UCSD-AML1 (cell line): Measurements from ENCODE around the gene VASP.

Experiments
- DNase-seq: peaks from one replicate; lab custom pipeline; 2025; ENCODE audit not compliant: unreplicated experiment; lab: John Stamatoyannopoulos, UW

Gene VASP

DNA sequence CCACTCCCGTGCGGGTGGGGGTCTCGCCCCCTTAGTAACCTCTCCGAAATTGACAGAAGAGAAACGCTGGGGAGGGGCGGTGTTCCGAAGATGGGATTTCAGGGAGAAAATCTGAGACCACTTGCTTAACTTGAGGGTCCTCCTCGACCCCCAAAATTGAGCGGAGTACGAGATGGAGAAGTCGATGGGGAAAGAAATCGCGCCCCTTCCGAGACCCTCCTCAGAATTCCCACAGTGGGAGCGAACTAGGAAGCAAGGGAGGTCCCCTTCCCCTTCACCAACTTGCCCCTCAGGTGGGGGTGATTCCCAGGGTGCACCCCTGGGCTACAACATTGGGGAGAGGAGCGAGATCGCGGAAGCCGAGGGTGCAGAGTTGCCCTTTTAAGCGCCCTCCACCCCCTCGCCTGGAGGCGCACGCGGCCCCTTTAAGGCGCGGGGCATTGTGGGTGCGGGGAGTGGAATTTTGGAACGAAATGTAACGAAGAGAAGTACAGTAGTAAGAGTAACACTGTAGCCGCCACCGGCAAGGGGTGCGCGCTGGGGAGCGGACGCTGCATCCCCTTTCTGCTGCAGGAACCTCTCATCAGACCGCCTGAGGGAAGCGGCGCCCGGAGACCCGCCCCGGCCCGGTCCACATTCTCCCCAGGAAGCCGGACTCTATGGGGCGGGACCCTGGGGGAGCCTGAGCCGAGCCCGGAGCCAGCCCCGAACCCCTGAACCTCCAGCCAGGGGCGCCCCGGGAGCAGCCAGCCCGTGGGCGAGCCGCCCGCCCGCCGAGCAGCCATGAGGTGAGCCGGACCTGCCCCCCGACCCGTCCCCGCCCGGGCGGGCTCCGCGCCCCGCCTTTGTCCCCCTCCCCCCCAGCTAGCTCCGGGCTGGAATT, at the start of gene VASP:
TSS of gene VASP (plus strand) at position 491 of the 883 bp plus-strand sequence. CDS start at position 784, 293 bp downstream.
- peak; percentile 91 for DNase-seq

DNA sequence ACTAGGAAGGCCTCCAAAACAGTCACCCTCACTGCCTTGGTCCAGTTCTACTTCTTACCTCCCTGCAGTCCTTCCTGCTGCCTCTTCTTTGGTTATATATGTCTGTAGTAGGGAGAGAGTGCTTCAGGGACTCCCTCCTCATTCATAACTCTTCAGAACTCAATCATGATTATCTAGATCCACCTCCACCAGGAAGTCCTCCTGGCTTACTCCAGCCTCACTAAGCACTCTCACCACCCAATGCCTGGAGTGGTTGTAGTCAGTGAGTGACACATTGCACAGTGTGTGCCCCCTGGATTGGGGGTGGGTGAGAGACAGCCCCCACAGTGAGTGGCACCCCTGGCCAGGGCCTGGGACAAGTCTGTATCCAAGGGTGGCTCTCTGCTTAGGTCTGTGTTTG, 49.5 kb upstream of the VASP start:
- DNase-seq = no peak

DNA sequence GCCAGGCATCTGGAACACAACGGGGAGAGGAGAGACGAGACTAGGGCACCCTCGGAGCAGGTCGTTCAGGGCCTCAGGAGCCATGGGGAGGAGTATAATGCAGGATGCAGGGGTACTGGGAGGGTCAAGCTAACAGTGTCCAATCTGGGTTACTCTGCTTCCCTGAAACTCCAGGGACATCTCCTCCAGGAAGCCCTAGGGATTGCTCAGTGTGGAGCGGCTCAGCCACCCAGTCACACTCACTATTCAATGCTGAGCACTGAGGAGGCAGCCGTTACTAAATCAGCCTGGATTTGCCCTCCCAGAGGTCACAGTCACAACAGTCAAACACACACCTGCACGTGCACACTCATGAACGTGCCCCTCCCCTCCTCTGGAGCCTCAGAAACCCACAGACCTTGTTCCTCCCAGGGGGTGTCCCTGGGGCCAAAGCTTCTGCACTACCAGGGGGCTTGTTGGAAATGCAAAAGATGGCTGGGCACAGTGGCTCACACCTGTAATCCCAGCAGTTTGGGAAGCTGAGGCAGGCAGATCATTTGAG, 46.4 kb upstream of the VASP start:
- DNase-seq = no peak

DNA sequence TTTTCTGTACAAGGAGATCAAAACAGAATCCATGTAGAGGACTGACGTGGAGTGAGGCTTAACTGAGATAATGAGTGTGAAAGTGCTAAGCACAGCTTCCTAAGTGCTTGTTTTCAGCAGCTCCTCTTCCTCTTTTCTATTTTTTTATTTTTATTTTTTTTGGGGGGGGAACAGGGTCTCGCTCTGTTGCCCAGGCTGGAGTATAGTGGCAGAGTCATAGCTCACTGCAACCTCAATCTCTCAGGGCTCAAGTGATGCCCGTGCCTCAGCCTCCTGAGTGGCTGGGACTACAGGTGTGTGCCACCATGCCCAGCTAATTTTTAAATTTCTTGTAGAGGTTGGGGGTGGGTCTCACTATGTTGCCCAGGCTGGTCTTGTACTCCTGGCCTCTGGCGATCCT, 45.1 kb upstream of the VASP start:
- DNase-seq = no peak

DNA sequence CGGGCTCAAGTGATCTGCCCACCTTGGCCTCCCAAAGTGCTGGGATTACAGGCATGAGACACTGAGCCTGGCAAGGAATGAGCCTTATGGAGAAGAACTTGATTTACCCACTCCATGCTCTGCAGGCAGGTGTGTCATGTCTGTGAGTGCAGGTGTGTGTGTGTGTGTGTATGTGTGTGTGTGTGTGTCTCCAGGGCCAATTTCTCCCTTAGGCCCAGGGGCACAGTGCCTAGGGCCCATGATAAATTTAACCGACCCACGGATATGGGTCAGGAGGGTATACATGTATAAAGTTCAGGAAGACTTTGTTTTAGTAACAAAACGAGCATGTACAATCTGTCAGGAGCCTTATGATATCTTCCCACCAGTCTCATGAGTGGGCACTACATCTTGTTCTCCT, 44.0 kb upstream of the VASP start:
- DNase-seq = no peak

DNA sequence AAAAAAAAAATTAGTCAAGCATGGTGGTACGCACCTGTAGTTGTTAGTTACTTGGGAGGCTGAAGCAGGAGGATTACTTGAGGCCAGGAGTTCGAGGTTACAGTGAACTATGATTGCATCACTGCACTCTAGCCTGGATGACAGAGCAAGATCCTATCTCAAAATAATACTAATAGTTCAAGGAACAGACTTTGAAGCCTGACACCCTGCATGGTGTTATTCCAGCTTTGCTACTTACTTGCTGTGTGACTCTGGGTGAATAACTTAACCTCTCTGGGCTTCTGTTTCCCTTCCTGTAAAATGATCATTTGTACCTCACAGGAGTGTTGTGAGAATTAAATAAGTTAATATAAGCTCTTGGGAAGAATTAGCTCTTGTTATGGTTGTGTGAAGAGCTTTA, 43.0 kb upstream of the VASP start:
- no peak for DNase-seq

DNA sequence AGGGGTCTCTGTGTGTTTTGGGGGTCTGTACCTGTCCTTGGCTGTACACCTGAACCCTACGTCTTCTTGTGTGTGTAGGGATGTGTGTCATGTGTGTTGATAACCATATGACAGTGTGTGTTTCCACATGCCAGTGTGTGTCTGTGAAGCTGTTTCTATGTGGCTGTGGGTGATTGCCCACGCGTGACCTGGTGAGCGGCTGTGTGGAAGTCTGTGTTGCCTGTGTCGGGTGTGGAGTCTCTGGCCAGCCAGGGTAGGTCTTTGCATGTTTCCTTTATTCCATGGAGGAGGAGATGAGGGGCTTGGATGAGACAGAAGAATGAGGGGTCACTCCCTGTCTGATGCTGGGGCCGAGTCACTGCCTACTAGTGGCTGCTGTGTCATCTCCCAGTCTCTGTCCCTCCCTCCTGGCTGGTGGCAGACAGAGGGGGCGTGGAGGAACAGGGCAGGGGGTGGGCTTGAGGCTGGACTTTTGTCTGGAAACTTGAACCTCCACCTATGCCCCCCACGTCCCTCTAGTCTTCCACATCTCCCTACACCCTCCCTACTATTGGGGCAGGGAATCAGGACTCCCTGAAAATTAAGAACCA, 42.3 kb upstream of the VASP start:
- no peak for DNase-seq

DNA sequence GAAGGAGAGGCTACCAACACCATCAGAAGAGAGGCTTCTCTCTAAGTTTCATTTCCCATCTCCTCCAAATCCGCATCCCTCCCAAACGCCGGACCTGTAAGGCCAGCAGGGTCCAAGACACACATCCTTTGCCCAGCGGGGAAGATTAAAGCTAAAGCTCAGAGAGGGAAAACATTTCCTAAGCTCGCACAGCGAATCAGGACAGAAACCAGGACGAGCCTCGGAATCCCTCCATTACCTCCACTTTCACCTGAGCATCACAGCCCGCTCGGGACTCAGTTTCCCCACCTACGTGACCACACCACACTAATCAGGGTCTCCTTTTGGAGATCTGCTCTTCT, 40.2 kb upstream of the VASP start:
- DNase-seq = no peak

DNA sequence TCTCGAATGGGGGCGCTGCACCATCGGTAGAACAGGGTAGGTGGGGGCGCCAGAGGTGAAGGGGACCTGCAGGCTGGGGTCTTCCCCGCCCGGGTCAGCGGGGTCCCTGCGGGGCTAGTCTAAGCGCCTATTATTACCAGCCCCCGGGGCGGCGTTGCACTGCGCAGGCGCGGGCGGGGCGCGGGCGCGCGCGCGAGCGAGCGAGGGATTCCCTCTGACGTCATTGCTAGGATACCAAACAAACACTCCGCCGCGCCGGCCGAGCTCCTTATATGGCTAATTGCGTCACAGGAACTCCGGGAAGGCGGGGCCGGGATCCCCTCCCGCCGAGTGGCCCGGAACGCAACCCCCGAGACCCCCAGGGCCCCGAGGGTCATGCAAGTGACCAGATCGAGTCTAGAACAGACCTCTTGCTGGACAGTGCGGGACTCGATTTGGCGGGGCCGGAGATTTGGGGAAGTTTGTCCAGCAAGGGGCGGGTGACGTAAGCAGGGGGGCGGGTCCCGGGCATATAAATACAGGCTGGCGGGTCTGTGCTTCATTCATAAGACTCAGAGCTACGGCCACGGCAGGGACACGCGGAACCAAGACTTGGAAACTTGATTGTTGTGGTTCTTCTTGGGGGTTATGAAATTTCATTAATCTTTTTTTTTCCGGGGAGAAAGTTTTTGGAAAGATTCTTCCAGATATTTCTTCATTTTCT, 39.7 kb upstream of the VASP start, which contains the start of gene FOSB:
TSS of gene FOSB (plus strand) at position 541 of the 703 bp plus-strand sequence. CDS start 591 bp downstream, outside the sequence.
- DNase-seq = peak; percentile 91

DNA sequence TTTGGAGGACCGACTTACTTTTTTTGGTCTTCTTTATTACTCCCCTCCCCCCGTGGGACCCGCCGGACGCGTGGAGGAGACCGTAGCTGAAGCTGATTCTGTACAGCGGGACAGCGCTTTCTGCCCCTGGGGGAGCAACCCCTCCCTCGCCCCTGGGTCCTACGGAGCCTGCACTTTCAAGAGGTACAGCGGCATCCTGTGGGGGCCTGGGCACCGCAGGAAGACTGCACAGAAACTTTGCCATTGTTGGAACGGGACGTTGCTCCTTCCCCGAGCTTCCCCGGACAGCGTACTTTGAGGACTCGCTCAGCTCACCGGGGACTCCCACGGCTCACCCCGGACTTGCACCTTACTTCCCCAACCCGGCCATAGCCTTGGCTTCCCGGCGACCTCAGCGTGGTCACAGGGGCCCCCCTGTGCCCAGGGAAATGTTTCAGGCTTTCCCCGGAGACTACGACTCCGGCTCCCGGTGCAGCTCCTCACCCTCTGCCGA, 39.1 kb upstream of the VASP start:
- DNase-seq = peak; percentile 42

DNA sequence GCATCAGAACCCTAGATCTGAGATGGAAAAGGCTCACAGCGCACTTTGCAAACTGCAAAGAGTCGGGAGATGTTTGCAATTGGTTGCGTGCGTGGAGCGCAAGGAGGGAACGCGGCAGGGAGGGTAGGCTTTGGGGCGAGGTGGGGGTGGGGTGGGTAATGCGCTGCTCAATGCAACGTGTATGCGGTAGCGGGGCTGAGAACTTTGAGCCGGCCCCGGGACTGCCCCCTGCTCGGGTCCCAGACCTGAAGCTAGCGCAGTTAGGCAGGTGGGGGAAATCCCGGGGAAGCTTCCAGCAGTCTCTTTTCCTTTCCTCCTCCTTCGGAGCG, 38.5 kb upstream of the VASP start:
- no peak for DNase-seq

DNA sequence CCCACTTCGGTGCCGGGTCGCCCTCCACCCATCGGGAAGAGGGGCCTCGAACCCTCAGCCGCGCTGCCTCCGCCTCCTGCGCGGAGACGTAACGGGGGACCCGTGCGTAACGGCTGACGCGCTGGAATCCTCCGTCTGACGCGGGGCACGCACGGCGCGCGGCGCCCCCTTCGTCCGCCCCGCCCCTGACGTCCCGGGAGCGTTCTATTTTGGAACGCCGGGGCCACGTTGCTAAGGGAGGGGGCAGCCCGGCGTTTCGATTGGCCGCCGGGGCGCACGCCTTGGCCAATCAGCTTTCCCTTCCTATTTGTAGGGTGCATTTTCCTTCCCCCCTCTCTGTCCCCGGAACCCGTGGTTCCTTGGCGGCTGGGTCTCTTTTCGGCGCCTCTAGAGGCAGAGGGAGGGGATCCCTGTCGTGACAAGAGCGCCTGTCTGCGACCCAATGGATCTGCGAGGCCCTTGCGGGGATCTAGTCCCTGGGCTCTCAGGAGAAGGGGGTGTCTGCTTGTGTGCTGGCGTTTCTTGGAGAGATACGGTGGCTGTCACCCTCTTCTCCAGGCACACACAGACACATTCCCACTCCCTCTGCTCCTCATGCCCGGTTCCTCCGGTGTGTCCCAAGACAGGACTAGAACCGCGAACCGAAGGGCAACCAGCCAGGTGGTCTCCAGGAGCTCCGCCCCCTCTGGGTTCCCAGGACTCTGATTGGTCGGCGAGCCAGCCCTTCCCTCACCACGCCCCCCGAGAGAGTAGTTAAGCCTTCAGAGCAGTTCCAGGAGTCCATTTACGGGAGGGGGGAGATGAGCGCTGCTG, 37.9 kb upstream of the VASP start:
- peak; percentile 97 for DNase-seq

DNA sequence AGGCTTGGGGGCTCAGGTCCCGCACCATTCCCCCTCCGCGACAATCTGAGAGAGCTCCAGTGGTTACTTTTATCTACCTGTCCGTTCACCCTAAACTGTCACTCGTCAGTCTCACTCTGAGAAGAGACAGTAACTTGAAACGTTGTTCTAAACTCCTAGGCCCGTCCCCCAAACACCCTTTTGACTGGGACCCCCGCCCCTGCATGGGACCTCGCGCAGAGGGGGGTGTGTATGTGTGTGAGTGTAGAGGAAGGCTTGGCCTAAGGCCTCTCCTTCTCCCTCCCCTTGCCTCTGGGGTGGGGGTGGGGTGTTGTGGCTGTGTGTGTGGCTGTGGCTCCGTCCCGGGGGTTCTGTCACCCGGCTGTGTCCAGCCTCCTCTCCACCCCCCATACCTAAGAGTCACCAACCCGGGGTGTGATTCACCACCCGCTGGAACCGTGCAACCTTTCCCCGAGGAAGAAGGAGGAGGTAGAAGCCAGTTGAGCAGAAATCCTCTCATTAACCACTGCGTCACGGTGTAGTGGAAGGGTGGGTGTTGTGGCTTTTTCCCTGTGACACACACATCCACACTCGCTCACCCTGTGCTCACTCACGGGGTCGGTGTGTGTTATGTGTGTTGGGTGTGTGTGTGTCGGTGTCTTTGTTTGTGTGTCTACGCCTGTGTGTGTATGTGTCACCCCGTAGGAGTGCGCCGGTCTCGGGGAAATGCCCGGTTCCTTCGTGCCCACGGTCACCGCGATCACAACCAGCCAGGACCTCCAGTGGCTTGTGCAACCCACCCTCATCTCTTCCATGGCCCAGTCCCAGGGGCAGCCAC, 37.1 kb upstream of the VASP start:
- peak; percentile 42 for DNase-seq

DNA sequence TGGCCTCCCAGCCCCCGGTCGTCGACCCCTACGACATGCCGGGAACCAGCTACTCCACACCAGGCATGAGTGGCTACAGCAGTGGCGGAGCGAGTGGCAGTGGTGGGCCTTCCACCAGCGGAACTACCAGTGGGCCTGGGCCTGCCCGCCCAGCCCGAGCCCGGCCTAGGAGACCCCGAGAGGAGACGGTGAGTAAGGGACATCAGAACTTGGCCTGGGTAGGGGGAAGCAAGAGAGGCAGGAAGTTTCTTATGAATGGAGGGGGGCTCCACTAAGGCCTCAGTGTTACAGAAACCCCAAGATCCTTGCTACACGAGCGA, 36.6 kb upstream of the VASP start:
- no peak for DNase-seq

DNA sequence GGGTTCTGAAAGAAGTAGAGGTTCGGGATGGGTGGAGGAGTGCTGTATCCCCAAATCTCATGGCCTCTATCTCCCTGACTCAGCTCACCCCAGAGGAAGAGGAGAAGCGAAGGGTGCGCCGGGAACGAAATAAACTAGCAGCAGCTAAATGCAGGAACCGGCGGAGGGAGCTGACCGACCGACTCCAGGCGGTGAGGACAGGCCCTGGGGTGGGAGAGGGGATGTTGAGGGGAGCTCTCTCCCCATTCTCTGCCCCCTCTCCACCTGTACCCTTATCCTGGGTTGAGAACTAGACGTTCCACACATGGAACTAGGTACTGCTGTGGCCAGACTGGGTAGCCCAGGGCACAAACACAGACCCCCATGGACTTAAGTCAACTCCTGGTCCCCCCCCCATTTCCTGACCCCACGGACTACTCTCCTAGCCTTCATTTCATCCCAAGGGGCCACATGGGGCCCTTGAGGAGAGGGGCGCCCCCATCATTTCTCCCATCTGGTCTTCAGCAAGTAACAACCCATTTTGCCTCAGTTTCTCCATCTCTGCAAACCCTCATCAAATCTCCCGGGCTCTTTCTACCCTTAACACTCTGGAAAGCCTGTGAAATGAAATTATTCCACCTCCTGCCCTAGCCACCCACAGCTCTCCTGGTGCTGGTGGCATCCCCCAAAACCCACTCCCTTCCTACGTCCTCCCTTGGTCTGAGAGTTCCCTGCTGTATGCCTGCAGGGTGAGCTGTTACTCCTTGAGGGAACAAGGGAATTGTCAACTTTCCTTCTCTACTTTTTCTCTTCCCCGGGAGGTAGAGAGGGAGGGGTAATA, 36.0 kb upstream of the VASP start:
- no peak for DNase-seq

DNA sequence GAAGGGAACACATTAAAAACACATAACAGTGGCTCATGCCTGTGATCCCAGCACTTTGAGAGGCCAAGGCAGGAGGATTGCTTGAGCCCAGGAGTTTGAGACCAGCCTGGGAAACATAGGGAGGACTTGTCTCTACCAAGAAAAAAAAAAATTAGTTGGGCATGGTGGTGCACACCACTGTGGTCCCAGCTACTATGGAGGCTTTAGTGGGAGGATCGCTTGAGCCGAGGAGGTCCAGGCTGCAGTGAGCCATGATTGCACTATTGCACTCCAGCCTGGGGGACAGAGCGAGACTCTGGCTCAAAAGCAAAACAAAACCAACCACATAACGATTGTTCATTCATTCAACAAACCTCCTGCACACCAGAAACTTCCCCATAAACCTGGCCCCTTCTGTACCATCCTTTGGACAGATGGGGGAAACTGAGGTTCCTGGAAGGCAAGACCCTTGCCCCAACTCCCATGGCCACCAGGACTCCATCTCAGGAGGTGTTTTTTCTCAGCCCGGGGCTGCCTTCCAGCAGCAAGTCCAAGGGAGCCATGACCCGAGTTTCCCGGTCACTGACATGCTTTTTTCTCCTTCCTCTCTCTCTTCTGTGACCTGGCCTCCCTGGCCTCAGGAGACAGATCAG, 35.2 kb upstream of the VASP start:
- no peak for DNase-seq

DNA sequence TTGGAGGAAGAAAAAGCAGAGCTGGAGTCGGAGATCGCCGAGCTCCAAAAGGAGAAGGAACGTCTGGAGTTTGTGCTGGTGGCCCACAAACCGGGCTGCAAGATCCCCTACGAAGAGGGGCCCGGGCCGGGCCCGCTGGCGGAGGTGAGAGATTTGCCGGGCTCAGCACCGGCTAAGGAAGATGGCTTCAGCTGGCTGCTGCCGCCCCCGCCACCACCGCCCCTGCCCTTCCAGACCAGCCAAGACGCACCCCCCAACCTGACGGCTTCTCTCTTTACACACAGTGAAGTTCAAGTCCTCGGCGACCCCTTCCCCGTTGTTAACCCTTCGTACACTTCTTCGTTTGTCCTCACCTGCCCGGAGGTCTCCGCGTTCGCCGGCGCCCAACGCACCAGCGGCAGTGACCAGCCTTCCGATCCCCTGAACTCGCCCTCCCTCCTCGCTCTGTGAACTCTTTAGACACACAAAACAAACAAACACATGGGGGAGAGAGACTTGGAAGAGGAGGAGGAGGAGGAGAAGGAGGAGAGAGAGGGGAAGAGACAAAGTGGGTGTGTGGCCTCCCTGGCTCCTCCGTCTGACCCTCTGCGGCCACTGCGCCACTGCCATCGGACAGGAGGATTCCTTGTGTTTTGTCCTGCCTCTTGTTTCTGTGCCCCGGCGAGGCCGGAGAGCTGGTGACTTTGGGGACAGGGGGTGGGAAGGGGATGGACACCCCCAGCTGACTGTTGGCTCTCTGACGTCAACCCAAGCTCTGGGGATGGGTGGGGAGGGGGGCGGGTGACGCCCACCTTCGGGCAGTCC, 34.5 kb upstream of the VASP start:
- DNase-seq = no peak

DNA sequence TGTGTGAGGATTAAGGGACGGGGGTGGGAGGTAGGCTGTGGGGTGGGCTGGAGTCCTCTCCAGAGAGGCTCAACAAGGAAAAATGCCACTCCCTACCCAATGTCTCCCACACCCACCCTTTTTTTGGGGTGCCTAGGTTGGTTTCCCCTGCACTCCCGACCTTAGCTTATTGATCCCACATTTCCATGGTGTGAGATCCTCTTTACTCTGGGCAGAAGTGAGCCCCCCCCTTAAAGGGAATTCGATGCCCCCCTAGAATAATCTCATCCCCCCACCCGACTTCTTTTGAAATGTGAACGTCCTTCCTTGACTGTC, 34.0 kb upstream of the VASP start:
- DNase-seq = no peak
